ENCODE measurements around the gene CRKL.
A peak's percentile ranks its signal among the peaks of the same experiment; 100 is the strongest.

CRKL gene

DNA sequence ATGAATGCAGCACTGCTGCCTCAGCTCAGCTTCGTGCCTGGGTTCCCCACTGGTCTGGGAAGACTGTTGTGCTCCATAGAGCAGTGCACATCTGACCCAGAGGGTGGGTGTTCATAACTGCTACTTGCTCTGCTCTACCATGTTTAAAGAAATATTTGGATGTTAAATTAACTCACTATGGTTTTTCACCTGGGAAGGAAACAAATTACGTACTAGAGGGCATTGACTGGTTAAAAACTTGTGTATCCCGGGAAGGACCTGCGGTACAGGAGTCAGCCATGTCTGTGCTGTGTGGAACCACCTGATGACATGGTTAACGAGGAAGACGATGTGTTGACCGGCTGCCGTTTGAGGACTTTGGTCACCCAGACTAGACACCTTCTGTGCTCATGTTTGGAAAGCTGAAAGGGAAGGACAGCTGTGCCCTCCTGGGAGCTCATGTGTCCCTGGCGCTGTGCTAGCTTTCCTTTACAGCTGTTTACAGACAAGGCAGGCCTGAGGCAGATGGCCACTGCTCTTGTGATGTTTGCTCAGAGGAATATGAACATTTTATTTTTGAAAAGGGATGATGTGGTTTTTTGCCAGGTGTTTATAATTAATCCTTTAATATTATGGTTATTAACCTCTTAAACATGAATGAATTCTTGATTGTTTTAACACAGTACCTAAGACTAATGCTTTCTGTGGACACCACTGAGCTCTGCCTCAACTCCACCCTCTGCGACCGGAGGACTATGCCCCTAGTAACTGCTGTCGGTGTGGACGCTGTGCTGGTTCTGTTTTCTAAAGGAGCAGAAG, 35.5 kb downstream of the CRKL start:
- no peak for DNase-seq

DNA sequence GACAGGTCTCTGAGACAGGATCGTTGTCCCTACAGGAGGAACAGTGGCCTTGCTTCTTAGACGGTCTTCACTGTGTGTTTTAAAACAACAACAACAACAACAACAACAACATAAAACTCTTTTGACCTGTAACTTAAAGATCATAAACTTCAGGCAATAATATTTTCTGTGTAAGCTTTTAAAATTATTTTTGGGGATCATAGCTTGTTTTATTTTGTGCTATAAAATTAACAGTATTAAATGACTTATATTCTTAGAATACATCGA, 36.1 kb downstream of the CRKL start:
- DNase-seq: no peak

DNA sequence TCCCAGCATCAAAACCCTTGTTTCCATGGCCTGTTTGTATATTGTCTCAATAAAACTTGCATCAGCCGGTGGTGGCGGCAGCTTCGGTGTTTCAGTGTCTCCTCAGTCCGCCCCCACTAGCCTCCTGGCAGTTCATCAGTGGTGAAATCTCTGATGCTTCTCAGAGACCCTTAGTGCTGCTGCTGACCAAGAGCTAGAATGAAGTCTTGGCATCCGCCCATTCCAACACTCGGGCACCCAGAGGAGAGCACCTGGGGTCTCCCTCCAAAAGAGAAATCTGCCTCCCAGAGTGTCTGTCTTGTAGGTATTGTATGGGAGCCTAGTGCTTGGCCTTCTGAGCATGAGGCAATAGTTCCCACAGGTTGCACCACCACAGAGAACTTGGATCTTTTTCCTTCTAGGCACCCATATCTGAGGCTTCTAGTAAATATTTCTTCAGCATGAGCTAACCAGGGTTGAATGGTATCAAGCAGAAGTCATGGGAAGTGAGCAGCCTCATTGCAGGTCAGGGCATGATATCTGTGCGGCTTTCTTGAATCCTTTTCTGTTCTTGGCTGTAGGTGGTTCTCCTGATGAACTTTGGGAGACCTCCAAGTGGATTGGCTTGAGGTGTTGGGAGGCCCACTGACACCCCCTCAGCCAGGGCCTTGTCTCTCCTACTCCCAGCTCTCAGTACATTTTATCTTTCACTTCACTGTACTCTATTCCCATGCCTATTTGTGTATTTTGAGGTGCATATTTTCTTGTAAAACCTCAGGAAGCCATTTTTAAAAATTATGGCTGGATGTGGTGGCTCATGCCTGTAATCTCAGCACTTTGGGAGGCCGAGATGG, 36.7 kb downstream of the CRKL start:
- DNase-seq: peak; percentile 36

DNA sequence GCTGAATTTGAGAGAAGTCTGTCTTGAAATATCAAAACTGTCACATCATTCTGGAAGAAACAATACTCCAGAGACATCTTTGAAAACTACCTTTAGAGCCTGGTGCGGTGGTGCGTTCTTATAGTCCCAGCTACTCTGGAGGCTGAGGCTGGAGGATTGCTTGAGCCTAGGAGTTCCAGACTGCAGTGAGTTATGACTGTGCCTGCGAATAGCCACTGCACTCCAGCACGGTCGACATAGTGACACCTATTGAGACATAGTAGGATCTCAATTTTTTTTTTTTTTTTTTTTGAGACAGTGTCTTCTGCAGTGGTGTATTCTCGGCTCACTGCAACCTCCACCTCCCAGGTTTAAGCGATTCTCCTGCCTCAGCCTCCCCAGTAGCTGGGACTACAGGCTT, 38.3 kb downstream of the CRKL start:
- no peak for DNase-seq

DNA sequence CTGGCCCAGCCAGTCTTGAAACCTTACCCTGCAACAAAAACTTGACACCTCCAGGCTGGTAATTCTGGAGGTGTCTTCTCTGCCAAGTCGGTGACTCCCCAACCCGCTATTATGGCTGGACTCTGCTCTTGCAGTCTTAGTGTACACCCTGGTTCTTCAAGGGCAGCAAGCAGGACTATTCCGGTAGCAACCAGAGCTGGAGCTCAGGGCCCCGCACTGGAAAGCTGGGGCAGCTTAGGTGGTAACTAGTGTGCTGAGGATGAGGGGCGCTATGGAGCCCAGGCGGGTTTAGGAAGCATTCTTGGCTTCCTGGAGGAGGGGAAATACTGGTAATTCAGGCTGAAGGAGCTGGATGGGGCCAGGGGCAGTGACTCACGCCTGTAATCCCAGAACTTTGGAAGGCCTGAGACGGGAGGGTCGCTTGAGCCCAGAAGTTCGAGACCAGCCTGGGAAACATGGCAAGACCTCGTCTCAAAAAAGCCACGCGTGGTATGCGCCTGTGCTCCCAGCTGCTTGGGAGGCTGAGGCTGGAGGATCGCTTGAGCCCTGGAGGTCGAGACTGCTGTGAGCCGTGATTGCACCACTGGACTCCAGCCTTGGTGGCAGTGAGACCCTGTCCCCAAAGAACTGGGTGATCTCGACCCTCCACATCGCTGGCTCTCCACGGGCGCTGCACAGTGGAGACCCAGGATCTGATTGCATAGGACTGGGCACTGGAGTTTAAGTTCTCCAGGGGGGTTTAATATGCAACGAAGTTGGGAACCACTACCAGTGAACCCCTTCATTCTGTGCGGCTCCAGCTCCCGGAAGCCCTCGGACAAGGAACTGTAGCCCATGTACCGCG, 39.3 kb downstream of the CRKL start:
- DNase-seq: peak; percentile 49

DNA sequence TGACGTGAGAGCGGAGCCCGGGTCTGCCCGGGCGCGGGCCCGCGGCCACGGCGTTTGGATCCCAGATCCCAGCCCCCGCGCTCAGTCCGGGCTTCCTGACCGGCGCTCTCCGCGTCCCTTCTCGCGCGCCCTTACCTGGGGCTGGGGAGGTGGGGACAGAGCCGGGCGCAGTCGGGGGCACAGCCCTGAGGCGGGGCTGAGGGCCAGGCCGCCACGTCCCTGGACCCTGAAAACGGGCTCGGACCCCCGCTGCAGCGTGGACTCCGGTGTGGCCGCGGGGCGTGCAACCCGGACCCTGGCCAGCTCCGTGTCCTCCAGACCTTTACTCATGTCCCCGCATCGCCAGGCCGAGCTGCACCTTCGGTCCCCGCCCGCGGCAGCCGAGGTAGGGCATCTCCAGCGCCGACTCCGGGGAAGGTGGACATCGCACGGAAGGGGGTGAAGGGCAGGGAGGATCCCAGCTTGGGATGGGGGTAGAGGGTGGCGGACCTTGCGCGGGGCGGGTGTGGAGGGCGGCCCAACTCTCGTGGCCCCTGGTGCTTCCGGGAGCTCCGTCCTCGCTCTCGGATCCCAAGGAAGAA, 40.0 kb downstream of the CRKL start:
- no peak for DNase-seq

DNA sequence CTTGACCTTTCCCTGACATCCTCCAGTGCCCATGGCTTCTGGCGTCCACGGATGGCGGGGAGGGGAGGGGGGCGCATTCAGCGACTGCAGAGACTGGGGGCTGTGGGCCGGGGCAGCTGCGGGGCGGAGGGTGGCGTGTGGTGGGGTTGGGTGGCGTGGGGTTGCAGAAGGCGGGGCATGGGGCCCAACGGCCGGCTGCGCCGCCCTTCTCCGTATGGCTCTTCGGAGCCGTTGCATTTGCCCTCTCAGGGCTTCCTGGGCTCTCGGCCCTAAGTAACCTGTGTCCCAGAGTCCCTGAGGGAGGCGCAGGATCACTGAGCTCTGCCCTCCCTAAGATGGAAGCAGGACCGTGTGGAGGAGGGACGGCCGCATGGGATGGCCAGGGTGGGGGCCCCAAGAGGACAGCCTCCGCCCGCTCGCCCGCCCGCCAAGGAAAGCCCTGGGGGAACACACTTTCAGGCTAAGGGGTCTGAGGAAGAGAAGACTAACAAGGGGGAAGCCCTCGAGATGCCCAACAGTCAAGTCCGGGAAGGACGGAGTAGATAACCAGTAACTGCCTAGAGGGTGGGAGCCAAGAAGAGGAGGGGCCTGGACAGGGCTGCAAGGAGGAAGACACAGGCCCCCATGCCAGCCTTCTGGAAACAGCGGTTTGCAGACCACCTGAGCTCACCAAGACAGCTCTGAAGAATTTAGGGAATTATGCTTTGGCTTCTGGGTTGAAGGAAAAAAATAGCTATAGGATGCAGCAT, 40.6 kb downstream of the CRKL start:
- no peak for DNase-seq

DNA sequence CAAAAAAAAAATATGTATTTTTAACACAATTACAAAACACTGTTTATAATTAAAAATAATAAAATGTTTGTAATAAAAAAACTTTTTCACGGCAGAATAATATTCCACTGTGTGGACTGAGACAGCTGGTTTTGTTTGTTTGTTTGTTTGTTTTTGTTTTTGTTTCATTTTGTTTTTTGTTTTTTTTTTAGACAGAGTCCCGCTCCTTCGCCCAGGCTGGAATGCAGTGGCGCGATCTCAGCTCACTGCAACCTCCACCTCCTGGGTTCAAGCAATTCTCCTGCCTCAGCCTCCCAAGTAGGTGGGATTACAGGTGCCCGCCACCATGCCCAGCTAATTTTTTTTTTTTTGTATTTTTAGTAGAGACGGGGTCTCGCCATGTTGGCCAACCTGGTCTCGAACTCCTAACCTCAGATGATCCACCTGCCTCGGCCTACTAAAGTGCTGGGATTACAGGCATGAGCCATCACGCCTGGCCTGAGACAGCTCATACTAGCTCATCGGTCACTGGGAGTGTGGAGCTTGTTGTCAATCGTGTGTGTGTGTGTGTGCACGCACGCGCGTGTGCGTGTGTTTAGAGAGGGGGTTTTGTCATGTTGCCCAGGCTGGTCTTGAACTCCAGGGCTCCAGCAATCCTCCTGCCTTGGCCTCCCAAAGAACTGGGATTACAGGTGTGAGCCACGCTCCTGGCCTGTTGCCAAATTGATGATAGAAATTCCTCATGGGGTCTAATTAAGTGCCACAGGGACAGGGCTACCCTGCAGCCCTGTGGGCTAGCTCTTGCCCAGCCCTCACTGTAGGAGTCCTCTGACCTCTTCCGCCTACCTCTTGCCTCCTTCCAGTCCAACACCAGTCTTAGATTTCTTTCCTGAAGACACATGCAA, 42.6 kb downstream of the CRKL start:
- DNase-seq: no peak

DNA sequence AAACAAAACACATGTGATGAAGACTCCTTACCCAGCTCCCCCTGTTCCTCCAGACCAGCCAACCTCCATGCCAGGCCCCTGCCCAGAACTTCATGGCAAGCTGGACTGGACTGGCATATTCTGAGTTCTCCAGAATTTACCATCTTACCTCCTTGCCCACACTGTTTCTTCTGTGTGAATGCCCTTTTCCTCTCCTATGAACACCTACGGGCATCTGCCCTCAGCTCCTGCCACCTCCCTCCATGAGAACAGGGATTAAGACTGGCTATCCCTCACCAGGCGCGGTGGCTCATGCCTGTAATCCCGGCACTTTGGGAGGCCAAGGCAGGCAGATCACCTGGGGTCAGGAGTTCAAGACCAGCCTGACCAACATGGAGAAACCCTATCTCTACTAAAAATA, 43.4 kb downstream of the CRKL start:
- DNase-seq: no peak

DNA sequence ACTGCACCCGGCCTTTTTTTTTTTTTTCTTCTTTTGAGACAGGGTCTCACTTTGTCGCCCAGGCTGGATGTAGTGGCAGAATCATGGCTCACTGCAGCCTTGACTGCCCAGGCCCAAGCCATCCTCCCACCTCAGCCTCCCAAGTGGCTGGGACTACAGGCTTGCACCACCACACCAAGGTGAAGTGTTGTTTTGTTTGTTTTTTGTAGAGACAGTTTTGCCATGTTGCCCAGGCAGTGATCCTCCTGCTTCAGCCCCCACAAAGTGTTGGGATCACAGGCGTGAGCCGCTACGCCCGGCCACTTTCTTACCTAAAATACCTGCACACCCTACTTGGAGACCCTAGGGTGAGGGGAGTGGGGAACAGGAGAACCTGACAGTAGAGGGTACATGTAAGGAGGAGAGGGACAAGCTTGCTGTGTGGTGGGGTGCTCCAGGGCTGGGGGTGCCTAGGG, 45.3 kb downstream of the CRKL start:
- DNase-seq: no peak

DNA sequence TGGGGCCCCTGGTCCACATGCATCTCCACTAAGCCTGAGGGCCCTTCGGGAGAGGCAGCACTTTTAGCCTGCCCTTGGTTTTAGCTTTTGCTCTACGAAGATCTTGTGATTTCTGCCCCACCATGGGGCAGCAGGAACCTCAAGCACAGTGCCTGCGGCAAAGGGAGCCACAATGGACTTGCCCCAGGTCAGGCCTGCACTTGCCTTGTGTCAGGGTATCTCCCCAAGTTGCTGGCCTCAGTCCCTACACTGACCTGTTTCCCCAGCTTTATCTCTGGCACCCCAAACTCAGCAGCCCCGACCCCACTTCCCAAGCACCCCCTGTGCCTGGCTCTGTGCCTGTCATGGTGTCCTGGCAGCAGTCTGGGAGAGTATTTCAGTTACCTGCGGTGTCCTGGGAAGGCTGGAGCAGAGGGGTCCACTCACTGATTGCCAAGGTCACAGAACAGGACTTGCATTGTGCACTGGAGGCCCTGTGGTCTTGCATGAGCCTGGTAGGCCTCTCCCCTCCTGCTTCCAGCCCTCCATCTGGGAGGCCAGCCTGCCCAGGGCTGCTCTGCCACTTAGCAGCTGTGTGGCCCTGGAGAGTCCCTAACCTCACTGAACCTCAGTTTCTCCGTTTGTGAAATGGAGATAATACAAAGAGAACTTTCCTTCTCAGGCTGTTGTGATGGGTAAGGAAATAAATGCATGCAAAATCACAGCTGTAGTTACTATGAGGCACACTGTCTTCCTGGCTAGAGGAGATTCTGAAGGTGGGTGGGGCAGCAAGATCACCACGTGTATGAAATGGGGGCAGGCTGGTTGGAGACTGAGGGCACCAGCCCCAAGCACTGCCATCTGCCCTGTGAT, 46.2 kb downstream of the CRKL start:
- no peak for DNase-seq

DNA sequence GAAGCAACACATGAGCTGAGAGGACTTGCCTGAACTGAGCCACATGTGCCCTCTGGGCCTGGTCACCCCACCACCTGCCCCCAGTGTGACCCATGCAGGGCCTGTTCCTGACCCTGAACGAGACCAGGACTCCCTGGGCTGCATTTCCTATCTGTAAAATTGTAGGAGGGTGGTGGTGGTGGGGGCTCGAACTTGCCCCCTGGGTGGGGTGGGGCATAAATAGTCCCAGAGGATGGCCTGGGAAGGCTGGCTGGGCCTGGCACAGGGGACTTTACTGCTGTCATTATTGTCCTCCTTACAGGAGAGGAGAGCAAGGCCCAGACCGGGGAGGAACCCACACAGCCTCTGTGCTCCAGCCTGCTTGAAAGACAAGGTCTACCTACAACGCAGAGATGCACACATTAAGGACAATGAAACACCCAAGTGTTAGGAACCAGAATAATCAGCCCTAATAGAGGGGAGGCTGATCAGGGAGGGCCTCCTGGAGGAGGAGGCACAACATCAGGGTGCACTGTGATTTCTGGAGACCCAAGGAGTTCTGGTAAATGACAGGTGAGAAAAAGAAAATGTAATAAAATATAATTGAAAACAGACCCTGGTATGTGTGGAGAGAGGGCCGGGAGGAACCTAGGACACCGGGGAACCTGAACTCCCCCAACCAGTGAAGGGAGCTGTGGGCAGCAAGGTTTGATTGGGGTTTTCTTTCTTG, 47.0 kb downstream of the CRKL start:
- DNase-seq: no peak

DNA sequence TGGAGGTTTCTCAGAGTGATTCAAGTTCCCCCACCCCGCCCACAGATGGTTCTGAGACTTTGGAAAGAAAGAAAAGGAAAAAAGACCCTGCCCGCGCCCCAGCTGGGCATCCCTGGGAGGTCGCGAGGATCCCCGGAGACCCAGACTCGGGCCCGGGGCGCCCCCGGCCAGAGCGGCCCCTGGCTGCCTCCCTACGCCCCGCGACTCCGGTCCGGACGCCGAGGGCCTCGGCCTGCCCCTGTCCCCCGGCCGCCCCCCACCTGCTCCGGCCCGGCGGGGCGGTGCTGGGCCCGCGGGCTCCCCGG, 47.5 kb downstream of the CRKL start:
- DNase-seq: no peak

DNA sequence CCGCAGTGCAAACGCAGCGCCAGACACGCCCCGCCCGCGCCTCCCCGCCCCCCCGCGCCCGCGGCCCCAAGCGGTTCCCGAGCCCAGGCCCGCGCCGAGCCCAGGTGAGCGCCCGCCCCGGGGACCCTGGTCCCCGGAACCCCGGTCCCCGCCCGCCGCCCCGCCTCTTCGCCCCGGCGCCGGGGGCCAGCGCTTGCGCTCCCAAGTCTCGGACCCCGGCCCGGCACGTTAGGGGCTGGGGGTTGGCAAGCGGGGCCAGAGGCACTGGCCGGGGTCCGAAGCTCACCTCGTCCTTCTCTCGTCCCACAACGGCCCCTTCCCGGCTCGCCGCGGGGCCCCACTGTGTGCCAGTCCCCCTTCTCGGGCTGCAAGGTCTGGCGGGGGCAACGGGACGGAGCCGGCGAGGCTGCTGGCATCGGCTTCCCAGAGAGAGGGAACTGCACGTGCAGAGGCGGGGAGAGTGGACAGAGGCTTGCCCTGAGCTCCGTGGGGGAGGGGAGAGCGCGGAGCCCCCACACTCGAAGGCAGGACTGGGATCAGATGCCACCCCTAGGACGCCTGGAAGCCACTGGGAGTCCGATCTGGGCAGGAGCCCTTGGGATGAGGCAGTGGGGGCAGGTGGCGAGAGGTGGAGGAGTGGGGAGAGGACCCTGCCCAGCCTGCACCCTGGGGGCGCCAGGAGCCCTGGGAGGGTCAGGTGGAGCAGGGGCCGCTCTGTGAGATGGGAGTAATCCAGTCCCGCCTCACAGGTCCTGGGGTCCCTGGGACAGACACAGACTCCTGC, 48.1 kb downstream of the CRKL start:
- DNase-seq: no peak

DNA sequence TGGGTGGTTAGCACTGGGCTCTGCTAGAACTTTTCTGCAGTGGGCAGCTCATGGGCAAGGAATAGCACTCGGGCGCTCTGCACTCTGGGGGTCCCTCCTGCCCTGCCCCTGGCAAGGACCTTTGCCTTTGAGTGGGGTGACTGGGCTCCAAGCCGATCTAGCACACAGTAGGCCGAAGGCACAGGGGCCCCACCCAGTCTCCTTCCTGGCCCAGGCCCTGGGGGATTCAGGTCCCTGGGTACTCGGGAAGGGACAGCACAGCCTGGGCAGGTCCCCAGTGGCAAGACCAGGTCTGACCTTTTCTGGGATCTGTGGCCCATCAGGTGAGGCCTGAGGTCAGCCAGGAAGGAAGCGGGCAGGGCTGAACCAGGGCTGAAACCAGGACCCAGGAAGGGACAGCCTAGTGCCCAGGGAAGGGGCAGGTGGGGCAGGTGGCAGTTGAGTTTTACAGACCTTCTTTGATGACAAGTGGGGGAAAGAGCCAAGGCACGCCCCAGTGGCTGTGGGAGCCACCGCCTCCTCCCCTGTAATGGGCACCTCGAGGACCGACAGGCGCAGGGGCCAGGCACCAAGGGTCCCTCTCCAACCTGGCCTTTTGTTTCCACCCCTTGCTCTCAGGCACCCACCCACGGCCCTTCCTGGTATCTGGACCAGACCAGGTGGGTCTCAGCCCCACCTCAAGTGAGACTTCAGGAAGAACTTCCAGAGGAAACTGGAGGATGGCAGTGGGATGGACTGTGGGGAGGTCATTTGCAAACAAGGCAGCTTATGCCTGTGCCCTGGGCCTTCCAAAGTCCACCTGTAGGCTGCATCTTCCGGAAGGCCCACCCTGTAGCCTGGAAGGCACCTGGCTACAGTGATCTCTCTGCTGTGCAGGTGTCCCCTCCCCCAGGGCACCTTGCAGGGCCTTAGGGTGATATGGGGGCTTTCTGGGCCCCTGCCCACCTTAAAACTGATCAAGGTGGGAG, 49.0 kb downstream of the CRKL start:
- no peak for DNase-seq

DNA sequence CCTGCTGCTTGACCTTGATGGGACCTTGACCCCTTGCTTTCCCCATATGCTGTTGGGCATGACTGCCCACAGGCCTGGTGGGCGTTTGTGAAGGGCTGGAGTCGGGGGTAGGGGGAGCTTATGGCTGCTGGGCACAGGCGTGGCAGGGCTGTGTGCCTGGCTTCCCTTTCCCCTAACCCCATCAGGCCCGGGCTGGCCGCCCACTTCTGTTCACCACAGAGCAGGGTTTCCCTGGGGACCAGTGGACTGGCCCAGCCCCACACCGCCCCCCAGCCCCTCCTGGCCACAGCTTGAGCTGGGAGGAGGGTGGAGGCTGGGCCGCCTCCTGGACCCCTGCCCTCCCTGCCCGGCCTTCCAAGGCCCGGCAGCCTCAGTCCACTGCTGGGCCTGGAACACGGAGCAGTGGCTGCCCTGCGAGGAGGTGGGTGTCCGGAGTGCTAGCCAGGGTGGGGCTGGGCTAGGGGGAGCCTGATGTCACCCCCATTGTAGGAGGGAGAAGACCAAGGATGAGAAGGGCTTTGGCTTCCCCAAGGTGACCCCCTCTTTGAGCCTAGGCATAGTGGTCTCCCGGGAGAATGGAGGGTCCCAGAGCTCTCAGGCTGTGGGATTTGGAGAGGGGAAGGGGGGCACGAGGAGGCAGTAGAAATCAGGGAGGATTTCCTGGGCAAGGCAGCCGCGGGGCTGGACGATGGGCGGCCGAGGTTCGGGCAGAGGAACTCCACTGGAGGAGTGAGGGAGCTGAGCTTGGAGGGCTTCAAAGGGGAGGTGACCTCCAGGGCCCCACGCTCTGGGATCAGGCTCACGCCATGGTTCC, 49.9 kb downstream of the CRKL start, which contains the start of gene AIFM3:
Gene AIFM3, plus strand, starts transcription at position 373 of the 814 bp plus-strand sequence. CDS start 690 bp downstream, outside the sequence.
- no peak for DNase-seq
